ENCODE results near the gene FTO. TPM values are rescaled to one million over a fixed set of nuclear protein-coding genes. Genes with fewer than 3 reads are reported as not detected.

FTO gene
- total RNA-seq, 1 donor from 2014 or later = 196 TPM

DNA sequence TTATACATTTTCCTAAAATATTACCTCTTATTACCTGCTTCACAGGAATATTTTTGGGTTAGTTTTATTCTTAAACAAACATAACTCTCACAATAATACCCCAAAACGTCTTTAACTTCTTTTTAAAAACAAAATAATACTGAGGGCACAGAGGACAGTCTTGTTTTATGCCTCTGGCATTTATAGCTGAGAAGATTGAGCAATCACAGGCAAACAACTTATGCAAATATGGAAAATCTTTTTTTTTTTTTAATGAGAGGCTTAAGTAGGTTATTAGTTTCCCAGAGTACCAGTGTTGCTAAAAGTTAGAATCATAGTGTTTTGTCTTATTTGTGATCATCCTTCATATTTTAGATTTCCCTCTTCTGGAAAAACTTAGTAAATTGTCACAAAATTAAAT, 195.0 kb downstream of the FTO start:
- DNase-seq (ENCODE audit: low read depth) = peak; percentile 59

DNA sequence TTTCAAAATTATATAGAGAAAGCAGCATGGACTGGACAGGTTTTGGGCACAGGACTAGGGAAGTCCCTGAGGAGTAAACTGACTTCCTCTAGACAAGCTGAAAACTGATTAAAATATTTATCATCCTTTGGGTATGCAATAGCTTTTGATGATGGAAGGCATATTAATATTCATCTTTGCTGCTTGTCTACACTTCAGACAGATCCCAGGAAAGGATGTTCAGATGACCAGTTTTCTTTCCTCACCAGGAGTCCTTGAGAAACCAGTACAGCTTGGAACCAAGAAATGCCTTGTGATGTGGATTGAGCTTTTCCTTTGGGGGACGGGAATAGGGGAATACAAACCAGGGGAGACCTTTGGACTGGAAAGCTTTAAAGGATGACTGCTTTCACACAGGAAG, 195.5 kb downstream of the FTO start:
- DNase-seq (ENCODE audit: low read depth) = peak; percentile 54

DNA sequence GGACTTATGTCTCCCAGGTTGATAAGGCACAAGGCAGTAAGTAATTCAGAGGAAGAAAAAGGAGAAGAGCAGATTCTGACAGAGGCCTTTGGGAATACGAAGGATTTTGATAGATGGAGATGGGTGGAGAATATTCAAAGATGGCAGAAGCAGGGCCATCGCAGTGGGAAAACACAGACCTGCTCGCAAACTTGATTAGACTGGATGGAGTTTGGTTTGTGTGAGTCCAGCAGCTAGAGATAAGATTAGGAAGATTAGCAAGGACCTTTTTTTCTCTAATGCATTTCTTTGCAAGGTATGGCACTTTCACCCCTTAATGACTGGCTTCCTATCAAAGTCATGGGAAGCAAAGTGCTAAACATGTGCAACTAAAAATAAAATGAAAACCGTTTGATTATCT, 196.7 kb downstream of the FTO start:
- no peak for DNase-seq (ENCODE audit: low read depth)

DNA sequence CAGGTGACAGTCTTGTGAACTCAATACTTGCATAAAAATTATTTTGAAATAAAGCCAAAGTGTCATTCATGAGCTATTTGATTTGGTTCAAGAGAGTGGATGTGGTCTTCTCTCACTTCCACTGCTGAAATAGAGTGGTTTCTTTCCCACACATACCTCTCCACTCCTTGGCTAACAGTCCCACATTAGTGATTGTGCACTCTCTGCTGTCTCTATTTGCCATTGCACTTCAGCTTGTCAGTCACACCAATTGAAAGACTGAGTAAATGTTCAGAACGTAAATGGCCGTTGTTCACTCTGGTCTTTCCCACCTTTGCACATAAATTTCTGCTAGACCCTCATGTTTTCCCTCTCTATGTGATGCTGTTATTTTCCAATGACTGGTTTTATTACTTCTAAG, 197.5 kb downstream of the FTO start:
- DNase-seq (ENCODE audit: low read depth) = peak; percentile 46

DNA sequence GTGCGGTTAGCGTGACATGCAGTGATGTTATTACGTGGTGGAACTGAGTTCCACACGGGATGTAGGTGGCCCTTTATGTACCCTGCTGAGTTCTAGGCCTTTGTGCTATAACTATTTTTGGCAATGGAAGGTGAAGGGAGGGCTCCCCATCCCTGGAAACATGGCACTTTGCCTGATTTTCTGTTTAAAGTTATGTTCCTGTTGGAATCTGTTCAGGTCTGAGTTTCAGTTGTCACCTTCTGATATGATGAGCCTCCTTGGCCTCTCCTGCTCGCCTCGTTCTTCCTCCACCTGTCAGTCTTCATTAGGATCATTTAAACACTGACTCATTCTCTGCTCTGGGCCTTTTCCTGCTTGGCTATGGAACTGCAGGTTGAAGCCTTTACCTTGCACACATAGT, 200.6 kb downstream of the FTO start:
- DNase-seq (ENCODE audit: low read depth) = no peak

DNA sequence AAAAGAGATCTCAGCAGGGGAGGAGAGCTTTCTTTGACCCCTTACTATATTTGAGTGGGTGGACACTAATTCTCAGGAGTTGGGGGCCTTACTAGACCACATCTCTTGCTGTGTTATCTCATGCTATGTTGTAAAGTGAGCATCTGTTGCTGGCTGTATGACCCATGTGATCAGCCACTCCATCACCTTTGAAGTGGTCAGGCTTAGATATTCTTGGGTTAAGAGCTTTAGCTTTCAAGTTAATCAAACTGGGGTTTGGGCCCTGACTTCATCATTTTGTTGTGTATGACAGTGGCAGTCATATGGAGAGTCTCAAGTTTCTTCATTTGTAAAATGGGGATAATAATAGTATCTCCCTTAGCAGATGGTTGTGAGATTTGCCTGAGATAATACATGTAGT, 201.1 kb downstream of the FTO start:
- DNase-seq (ENCODE audit: low read depth) = no peak

DNA sequence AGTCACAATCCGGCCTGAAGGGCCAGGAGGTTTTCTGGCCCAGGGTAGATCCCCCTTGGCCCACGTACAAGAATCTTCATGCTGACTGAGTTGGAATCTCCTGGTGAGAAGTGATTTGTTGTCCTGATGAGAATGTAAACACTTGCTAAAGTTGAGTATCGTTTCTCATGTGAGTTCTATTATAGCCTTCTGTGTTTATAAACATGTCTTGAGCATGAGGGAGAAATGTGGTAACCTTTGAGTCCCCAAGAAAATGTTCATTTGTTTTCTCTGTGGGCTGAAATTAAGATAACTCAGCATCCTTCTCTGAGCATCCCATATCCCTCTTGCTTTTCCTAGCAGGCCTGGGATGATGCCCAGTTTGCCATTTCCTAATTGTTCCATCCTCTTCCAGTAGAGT, 204.8 kb downstream of the FTO start:
- no peak for DNase-seq (ENCODE audit: low read depth)

DNA sequence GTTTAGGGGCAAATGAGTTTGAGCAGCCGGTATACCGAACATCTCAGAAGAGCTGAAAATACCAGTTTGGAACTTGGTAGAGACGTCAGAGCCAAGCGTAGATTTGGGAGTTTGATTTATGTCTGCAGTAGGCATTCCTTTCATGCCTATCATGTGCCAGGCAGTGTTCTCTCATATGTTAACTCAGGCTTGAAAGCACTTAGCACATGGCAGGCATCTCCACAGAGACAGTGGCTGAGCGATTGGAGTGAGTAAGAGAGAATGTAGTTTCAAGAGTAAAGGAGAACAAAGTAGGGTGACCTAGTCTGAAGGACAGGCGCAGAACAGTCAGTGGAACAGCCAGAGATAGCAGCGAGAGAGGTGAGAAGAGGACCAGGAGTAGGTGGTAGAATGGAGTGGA, 207.0 kb downstream of the FTO start:
- DNase-seq (ENCODE audit: low read depth) = no peak

DNA sequence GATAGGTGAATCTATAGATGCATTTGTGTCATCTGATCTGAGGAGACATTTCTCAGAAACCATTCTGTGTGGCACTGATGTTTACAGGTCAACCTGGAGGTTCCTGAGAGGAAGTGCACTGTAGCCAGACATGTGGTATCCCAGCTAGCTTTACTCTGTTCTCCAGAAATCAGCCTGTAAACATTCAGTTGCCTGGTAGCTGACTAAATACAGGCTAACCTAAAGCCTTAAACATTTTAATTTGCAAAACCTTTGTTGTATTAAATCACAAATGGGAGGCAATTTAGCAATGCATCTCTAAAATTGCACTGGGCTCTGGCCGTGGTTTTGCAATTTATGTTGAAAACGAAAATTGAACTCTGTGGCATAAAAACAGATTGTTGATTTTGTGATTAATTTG, 207.6 kb downstream of the FTO start:
- peak; percentile 30 for DNase-seq (ENCODE audit: low read depth)

DNA sequence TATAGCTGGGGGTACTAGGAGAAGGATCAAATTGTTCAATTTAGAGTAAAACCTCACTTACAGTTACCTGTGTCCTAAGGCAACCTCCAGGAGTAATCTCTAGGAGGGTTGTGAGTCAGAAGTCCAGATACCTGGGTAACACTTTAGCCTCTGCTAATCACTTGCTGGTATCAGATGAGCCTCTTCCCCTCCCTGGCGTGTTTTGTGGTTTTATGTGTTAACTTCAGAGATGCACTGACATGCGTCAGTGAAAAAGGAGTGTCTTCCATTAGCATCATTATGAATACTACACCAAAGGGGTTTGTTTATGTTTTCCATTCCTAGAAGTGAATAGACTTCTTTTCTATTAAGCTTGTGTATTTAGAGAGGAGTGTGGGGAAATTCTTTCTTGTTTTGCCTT, 208.2 kb downstream of the FTO start:
- DNase-seq (ENCODE audit: low read depth) = peak; percentile 19

DNA sequence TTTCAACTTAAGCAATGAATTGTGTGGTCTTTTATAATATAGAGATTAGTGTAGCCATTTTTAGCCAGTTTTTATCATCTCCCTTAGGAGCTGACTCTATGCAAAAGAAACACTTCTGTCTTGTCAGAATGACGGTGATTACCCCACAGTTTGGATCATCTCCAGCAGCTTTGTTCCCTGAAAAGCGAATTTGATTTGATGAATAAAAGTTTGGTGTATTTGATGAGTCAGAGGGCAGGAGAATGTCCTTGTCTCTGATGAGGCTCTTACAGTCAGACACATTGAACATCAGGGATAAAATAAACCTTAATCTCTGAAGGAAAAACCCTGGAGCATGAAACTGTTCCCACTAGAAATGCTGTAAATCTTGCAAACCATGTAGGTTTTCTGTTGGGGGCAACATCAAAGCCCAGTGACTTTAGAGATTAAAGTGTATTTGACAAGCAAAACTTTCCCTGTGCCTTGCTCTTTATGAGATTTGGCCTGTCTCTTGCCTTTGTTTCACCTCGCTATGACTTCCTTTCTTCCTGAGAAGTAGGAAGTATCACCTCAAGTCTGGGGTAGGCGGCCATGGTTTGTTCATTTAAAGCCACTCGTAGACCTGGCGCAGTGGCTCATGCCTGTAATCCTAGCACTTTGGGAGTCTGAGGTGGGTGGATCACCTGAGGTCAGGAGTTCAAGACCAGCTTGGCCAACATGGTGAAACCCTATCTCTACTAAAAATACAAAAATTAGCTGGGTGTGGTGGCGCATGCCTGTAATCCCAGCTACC, 209.3 kb downstream of the FTO start:
- DNase-seq (ENCODE audit: low read depth) = peak; percentile 77

DNA sequence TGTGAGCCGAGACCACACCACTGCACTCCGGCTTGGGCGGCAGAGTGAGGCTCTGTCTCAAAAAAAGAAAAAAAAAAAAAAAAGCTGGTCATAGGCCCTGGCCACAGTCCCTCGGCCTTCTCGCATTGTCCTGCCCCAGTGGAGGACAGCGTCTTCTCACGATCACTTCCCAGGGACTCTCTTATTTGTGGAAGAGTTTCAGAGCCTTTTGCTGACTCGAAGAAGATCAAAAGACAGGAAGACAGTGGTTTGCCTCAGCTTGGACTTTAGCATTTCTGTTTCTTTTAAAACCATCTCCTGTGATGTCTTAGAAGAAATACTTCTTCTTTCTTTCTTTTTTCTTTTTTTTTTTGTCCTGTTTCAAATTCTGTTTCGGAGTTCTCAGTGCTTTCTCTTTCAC, 210.0 kb downstream of the FTO start:
- no peak for DNase-seq (ENCODE audit: low read depth)

DNA sequence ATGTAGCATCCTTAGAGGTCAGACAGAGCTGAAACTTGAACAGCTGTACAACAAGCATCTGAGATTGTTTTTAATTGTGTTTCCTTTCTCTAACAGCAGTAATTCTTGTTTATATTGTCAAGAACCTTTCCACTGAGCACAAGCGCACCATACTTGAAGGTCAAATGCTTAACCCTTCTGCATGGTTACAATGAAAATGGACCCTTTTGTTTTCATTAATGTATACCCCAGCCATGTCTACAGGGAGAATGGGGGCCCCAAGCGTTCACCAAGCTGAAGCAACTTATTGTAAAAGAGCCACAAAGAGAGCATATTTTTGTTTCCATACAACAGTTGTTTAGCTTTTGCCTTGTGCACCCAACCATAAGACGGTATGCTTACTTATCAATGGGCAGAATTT, 210.8 kb downstream of the FTO start:
- no peak for DNase-seq (ENCODE audit: low read depth)

DNA sequence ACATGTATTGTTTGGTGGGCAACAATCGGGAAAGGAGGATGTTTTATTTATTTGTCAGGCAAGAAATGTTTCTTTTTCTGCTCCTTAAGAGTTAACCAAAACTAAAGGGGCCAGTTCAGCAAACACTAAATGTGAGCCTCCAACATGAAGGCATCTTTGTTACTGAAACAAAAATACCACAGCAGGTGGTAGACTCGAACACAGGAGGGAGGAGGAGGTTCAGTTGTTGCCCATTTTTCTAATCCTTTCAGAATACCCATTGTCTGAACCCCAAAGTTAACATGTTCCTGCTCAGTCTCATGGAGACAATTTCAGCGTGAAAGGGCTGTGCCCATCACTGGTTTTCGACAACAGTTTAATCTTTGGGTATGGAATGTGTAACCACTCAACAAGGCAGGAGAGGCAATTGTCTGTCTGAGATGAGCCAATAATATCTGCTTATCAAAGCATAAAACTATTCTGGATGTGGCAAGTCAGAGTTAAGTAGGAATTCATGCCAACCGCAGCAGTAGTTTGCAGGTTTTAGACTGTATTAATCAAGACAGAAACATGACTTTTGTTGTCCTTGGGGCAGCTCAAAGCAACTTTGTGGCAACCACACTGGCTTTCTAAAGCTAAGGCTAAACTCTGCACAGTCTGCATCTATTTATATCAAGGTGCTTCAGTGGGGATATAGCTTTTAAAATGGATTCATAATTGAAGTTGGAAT, 211.7 kb downstream of the FTO start:
- no peak for DNase-seq (ENCODE audit: low read depth)

DNA sequence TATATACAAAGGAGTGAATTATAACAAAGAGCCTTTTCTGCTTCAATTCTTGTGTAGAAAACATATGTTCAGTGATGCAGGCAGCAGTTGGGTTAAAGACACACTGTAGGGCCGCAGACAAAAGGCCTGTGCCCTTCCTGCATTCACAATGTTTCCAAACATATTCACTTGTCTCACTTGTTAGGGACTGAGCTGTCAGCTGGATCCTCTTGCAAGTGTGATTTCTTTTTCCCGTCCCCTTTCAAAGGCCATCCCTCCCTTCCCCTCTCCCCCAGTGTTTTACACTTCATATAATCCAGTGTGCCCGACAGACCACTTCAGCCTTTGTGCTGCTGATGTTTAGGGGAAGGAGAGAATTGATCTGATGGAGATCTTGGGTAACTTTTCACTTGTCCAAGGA, 217.0 kb downstream of the FTO start:
- no peak for DNase-seq (ENCODE audit: low read depth)

DNA sequence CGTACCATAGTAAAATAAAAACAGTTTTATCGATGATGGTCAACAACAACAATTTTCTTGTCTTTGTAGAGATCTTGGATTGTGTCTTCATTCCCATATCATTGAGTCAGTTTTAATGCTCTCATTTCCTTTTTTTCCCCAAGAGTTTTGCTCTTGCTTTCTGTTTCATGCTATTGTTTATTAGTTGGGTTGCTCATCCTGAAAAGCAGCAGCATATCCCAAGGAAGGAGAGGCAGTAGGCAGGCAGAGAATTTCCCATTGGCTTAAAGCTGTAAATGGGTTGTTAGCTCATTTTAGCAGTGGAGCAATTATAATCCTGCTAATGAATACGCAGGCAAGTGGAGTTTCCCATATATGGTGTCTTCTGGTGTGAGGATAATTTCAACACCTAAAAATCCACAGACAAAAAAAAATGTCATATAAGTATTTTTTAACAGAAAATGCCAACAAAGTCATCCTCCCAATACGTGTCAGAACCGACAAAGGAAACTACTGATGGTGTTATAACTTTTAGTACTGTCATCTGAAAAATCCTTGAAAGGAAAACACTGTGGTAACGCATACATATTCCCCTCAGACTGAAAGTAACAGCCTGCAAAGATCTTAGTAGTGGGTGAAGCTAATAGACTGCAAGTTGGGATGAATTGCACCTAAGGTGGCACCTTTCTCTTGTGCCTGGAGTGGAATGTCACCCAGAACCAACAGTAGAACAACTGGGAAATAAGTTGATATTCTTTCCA, 218.3 kb downstream of the FTO start:
- DNase-seq (ENCODE audit: low read depth) = no peak

DNA sequence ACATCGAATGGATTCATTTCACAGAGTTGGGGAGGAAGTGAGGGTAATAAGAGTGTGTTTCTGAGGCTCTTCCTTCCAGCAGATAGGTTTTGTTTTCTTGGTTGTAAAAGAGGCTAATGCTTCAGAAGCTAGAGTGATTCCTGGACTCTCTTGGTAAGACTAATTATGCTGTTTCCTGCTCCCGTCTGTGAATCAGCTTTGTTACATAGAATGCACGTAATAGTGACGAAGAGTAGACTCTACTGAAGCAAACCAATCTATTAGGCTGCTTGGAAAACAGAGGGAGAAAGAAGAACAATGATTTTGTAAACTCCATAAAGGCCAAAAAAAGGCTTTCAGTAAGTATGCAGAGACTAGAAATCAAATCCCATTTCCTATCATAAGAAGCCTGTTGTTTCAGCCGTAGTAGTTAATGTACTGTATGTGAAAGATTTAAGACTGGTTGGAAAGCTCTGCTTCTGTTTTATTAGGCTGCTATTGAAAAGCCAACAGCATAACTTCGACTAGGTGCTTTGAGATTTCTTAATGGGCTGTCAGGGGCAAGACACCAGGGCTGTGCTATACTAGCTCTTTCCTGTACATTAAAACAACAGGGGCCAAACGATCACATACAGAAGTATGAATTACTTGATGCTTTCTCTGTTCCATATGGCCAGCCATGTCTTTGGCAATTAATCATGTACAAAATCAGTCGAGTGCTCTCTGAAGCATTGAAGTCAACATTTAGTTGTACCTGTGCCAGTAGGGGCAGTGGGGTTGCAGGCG, 219.0 kb downstream of the FTO start:
- DNase-seq (ENCODE audit: low read depth) = no peak

DNA sequence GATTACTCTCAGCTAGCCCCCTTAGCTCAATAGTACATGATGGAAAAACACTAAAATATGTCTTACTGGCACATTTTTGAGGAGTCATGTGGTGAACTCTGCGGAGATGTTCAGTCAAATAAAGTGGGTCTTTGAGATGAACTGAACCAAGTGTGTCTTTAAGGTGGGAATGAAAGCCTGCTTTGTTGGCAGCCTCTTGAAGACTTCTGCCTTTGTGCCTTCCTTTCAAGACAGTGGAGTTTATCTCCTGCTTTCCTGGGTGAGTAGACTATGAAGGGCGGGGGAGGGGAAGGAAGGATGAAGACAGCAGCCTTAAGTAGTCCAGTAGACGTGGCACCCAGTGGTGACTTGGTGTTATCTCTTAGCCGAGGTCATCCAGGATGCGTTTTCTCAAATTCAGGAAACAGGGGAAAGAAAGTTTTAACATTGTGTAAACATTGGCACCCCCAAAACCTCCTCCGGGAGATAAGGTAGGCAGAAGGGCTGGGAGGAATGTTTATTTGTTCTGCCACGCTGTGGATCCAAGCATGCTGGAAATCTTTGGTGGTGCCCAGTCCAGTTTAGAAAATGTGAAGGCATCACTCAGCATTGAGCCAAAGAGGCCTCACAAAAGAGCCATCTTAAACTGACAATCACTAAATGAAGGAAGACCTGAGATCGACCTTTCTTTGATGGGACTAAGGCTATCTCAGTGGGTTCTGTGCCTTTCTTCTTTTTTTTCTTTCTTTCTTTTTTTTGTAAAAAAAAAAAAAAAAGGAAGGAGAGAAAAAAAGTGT, 220.6 kb downstream of the FTO start:
- no peak for DNase-seq (ENCODE audit: low read depth)

DNA sequence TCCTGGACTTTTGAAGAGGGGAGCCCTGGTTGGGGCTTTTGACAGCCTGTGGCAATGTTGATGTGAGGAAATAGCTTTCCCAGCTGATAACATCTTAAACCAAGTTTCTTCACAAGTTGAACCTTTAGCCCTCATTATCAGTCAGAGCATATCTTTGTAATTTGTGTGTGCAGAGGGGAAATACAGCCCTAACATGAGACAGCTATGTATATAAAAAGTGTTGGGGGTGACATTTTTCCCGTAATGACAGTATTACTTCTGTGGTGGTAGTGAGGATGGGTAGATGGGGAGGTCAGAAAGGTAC, 221.1 kb downstream of the FTO start:
- DNase-seq (ENCODE audit: low read depth) = no peak

DNA sequence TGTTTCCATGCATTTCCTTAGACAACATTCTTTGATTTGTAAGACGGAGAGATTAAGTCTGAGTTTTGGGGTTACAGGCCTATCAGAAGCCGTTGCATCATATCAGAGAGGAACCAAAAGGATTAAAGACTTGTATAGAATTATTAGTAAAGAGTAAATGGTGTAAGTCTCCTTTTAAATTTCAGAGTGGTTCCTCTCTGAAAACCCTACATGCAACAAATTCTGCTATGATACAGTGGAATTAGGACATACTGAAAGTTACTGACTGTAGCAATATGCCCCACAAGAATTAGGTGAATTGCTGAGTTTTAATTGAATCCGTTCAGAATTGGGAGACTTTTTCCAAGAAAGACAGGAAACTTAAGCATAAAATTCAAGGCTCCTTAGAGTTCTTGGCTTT, 221.6 kb downstream of the FTO start:
- DNase-seq (ENCODE audit: low read depth) = no peak

DNA sequence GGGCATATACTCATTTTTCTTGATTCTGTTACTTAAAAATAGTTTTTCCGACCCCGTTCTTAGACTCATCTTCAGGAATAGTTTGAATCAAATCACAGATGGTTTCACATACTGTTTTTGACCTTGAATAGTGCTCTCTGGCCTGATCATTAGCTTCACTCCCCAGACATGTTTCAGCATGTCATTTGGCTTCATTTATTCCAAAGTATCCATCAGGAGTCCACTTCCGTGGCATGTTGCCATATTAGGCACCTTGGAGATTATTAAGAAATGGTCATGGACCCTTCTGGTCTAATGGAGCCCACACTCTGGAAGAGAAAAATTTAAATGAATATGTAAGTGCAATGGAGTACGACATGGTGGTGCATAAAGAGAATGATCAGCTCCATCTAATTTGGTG, 222.3 kb downstream of the FTO start:
- no peak for DNase-seq (ENCODE audit: low read depth)

DNA sequence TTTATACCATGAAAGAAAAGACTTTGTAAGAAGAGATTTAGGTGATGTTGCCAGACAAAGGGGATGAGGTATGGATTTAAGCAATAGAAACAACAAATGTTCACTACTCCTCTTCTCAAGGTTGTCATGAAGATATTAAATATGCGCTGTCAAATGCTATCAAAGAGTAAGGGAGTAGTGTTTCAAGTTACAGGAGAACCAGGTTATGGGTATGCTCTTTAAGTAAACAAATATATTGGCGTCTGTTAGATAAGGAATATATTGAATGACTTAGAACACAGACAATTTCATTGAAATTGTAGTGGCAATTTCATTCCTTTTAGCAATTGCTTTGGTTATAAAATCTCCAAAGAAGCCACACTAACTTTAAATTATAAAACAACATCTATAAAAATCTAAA, 229.0 kb downstream of the FTO start:
- DNase-seq (ENCODE audit: low read depth) = no peak
